ENCODE data around the gene HID1. TPM values are rescaled to one million over a fixed set of nuclear protein-coding genes. Genes with fewer than 3 reads are reported as not detected.

The HID1 gene
- total and polyA plus RNA-seq, 8 donors, result 32.1 to 75.8 (median 61.7) TPM

DNA sequence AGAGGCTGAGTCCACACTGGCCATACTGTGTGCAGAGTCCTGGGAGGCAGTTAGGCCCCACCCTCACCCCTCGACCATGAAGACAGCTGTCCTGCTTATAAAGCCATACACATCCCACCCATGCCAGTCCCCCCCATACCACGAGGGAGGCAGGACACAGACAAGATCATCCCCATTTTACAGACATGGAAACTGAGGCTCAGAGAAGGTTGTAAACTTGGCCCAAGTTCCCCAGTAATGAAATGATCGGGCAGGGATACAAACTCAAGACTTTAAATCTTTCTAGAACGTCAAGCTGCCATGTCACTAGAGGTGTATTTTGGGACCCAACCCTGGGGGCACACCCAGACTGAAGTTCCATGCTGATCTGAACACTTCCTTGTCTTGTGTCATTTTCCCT, 16.5 kb downstream of the HID1 start:
- TF ChIP-seq, protein P1, sequence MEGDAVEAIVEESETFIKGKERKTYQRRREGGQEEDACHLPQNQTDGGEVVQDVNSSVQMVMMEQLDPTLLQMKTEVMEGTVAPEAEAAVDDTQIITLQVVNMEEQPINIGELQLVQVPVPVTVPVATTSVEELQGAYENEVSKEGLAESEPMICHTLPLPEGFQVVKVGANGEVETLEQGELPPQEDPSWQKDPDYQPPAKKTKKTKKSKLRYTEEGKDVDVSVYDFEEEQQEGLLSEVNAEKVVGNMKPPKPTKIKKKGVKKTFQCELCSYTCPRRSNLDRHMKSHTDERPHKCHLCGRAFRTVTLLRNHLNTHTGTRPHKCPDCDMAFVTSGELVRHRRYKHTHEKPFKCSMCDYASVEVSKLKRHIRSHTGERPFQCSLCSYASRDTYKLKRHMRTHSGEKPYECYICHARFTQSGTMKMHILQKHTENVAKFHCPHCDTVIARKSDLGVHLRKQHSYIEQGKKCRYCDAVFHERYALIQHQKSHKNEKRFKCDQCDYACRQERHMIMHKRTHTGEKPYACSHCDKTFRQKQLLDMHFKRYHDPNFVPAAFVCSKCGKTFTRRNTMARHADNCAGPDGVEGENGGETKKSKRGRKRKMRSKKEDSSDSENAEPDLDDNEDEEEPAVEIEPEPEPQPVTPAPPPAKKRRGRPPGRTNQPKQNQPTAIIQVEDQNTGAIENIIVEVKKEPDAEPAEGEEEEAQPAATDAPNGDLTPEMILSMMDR (IDR thresholded peaks at IDR 0.05), result no peak
- ATAC-seq, result no peak
- H3K4me3 ChIP-seq, result no peak overlapping the region
- DNase-seq, result no peak
- intact Hi-C loops (cut with DNase I), result no loop called here
- peaks cover 0 to 5% of the 10 kb centered on the region in 2 donors for H3K4me1 ChIP-seq
- H3K9me3 ChIP-seq, result peaks cover 0 to 6% of the 10 kb centered on the region in 2 donors
- H3K36me3 ChIP-seq, result peaks cover 0 to 34% of the 10 kb centered on the region in 2 donors
- H3K27me3 ChIP-seq, result no peaks in the 10 kb centered on the region
- no peak overlapping the region for H3K27ac ChIP-seq

DNA sequence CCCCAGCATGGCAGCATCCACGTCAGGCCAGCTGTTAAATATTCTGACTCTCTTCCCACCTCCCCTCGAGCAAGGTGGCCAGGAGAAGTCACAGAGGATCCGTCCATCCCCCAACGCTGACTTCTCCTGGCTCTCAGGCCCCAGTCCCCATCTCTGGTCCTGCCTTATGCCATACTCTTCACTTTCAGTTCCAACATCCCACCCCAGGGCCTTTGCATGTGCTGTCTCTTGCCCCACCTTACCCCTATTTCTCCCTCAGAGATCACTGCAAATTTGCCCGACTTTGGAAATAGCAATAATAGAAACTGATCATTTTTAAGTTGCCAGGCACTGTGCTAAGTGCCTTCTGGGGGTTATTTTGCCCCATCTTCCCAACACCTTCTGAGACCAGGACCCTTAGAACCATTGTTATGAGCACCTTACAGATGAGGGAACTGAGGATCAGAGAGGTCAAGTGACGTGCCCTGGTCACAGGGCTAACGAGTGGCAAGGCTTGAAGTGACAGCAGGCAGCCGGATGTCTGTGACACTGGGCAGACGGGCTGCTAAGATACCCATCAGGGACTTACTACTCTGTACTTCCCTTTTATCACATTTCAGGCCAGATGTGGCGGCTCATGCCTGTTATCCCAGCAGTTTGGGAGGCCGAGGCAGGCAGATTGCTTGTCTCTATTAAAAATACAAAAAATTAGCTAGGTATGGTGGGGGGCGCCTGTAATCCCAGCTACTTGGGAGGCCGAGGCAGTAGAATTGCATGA, 17.7 kb downstream of the HID1 start:
- peaks cover 0 to 6% of the 10 kb centered on the region in 2 donors for H3K9me3 ChIP-seq
- peaks cover 0 to 29% of the 10 kb centered on the region in 2 donors for H3K36me3 ChIP-seq
- intact Hi-C loops (cut with DNase I), result no loop called here
- TF ChIP-seq, protein P1 (IDR thresholded peaks at IDR 0.05), result no peak
- no peak overlapping the region for H3K4me3 ChIP-seq
- no peak overlapping the region for H3K27ac ChIP-seq
- DNase-seq (no peak), ATAC-seq (no peak)
- H3K4me1 ChIP-seq, result no peaks in the 10 kb centered on the region
- no peaks in the 10 kb centered on the region for H3K27me3 ChIP-seq

GRCh38 chr17:74954115-74954514, 18.4 kb downstream of the HID1 start:
- Histone ChIP-seq H3K9me3 (peaks cover 0 to 6% of the 10 kb centered on the region in 2 donors), H3K4me3 (no peak overlapping the region), H3K27ac (no peak overlapping the region), H3K4me1 (no peaks in the 10 kb centered on the region), H3K36me3 (peaks cover 0 to 29% of the 10 kb centered on the region in 2 donors), H3K27me3 (peaks cover 0 to 7% of the 10 kb centered on the region in 2 donors)
- ATAC-seq (no peak), DNase-seq (no peak)
- intact Hi-C loops (cut with DNase I), result no loop called here
- TF ChIP-seq, protein P1 (IDR thresholded peaks at IDR 0.05), result no peak

DNA sequence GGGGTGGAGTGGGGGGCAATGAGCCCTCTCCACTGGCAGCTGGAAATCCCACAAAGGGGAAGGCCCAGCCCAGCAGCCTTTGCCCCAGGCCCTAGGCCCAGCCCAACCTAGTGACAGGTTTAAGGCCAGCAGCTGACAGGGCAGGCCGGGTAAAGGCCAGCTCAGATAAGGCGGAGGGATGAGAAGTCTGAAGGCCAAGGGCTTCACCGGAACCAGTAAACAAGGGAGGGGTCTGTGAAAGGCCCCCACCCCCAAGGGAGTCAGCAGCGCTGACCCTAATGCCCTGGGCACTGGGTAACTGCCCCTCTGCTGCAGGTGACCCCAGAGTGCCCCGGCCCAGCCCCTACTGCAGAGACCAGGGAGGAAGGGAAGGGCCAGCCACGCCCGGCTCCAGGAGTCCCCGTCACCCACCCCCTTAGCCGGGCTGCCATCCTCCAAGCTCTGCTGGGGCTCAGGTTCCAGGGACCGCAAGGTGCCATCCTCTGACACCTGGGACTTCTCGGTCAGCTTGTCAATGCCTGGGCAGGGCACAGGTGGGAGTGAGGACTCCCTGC, 19.3 kb downstream of the HID1 start:
- intact Hi-C loops (cut with DNase I), result no loop called here
- TF ChIP-seq, protein P1 (IDR thresholded peaks at IDR 0.05), result no peak
- ATAC-seq, result no peak

GRCh38 chr17:74952431-74953133, 20.0 kb downstream of the HID1 start:
- ATAC-seq (no peak), DNase-seq (no peak)
- H3K27me3 ChIP-seq, result peaks cover 0 to 9% of the 10 kb centered on the region in 2 donors
- TF ChIP-seq, protein P1 (IDR thresholded peaks at IDR 0.05), result no peak
- peaks cover 0 to 6% of the 10 kb centered on the region in 2 donors for H3K9me3 ChIP-seq
- no peak overlapping the region for H3K27ac ChIP-seq
- intact Hi-C loops (cut with DNase I), result no loop called here
- no peak overlapping the region for H3K4me3 ChIP-seq
- H3K4me1 ChIP-seq, result no peaks in the 10 kb centered on the region
- H3K36me3 ChIP-seq, result peaks cover 0 to 29% of the 10 kb centered on the region in 2 donors

More for the DNA sequence above, 19.3 kb downstream of the HID1 start:
- no peak overlapping the region for H3K4me3 ChIP-seq
- peaks cover 0 to 9% of the 10 kb centered on the region in 2 donors for H3K27me3 ChIP-seq
- H3K9me3 ChIP-seq, result peaks cover 0 to 6% of the 10 kb centered on the region in 2 donors
- H3K4me1 ChIP-seq, result no peaks in the 10 kb centered on the region
- H3K36me3 ChIP-seq, result peaks cover 0 to 29% of the 10 kb centered on the region in 2 donors
- no peak overlapping the region for H3K27ac ChIP-seq
- DNase-seq, result no peak

All from left lung (tissue), 10 donors.